Esophagus squamous epithelium (tissue), 5 donors: ENCODE measurements around the gene KPNB1. TPM values are rescaled to one million over a fixed set of nuclear protein-coding genes. Genes with fewer than 3 reads are reported as not detected.
A peak's percentile ranks its signal among the peaks of the same experiment; 100 is the strongest.

Source experiments
- DNase-seq: peaks from one replicate; lab custom pipeline; 2025; lab: John Stamatoyannopoulos, UW
- H3K27ac ChIP-seq, 4 donors: fragments of 200-600 bp; sonication (generic); one replicate each; pipeline ENCODE4 v1.5.1; 2016 to 2019; ENCODE audit warnings: mild to moderate bottlenecking in 1 of 4
- H3K27me3 ChIP-seq, 4 donors: fragments of 200-600 bp; sonication (generic); 1 replicate in 3 of 4; 2 replicates in 1 of 4; pipeline versions ENCODE4 v1.5.1 to v1.6.0; 2017 to 2021; ENCODE audit warnings: antibody characterized with exemption in 1 of 4
- H3K36me3 ChIP-seq, 3 donors: fragments of 200-600 bp; sonication (generic); one replicate each; pipeline ENCODE4 v1.5.1; 2016 to 2019
- H3K4me1 ChIP-seq, 3 donors: fragments of 200-600 bp; sonication (generic); one replicate each; pipeline ENCODE4 v1.5.1; 2017 to 2019
- H3K4me3 ChIP-seq, 4 donors: fragments of 200-600 bp; sonication (generic); 1 replicate in 3 of 4; 2 replicates in 1 of 4; pipeline ENCODE4 v1.5.1; 2016 to 2019; ENCODE audit warnings: mild to moderate bottlenecking in 2 of 4, moderate library complexity in 1 of 4
- H3K9me3 ChIP-seq, 3 donors: fragments of 200-600 bp; sonication (generic); one replicate each; pipeline ENCODE4 v1.5.1; 2016 to 2019
- POLR2A ChIP-seq, 4 donors: fragments of 450-650 bp; IDR thresholded peaks; one replicate each; pipeline ENCODE4 v1.6.1; 2017; ENCODE audit warnings: antibody characterized with exemption in 4 of 4, mild to moderate bottlenecking in 4 of 4, moderate library complexity in 3 of 4
- WGBS, 2 donors: methylation state at CpG; one replicate each; pipeline ENCODE4 v1.1.5; 2018; 5-methylcytosine and 5-hydroxymethylcytosine counted together
- intact Hi-C: fragments of 100-400 bp; cut with DNase I; formaldehyde crosslinking; loops from one replicate; pipeline ENCODE4 v1.15.0; 2022
- total RNA-seq, 4 donors: library from RNA; depleted of rRNA; stranded (reverse); fragments of >200 nt; gene quantifications; one replicate each; pipeline ENCODE4 v1.1.0, GENCODE V29; 2016
- TF ChIP-seq, protein P1 (sequence below), 6 experiments: fragments of 450-650 bp in 4 of 6; fragments of 200-600 bp in 2 of 6; sonication (generic) in 2 of 6; IDR thresholded peaks; one replicate each; pipeline ENCODE4 v1.5.1; 2016 to 2019; ENCODE audit warnings: antibody characterized with exemption in 6 of 6, mild to moderate bottlenecking in 4 of 6, moderate library complexity in 4 of 6
- donor health status: DM: yes; HTN: yes; CAD: no.

Gene KPNB1
- total RNA-seq, 4 donors from 2014 or later, result 148 to 233 (median 186) TPM

DNA sequence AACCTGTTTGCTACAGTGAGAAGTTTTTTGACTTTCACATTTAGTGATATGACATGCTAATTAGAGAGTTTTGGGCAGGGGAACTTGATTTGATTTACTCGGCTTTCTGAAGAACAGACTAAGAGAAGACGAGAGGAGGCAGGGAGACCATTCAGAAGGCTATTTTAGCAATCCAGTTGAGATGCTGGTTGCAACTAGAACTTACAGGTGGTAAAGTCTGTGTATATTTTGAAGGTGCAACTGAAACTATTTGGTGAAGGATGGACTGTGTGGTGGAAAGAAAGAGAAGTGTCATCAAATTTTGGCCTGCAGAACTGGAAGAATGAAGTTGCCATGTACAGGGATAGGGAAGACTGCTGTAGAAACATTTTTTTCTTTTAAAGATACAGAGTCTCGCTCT lies 42.2 kb upstream of the KPNB1 start:
- no peak for DNase-seq

DNA sequence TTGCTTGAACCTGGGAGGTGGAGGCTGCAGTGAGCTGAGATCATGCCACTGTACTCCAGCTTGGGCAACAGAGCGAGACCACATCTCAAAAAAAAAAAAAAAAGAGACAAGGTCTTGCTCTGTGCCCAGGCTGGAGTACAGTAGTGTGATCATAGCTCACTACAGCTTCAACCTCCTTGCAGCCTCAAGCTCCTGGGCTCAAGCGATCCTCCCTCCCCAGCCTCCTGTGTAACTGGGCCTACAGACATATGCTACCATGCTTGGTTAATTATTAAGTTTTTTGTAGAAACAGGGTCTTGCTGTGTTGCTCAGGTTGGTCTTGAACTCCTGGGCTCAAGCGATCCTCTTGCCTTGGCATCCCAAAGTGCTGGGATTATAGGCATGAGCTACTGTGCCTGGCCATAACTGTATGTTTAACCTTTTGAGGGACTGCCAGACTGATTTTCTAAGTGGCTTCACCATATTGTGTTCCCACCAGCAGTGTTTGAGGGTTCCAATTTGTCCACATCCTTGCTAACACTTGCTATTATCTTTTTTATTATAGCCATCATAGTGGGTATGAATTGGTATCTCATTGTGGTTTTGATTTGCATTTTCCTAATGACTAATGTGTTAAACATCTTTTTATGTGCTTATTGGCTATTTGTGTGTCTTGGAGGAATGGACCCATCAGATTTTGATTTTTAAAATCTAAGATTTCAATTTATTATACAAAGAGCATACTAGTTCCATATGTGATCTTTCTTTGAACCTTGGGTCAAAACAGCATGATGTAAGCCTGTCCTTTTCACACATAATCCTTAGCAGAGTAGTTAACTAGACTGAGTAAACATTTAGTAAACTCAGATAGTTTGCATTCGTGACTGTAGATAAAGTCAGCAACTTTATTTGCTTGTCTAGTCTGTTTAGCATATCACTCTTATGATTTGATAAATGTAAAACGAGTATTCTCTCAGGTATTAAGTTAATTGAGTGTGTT lies 38.1 kb upstream of the KPNB1 start:
- WGBS, 2 donors, result 82 to 86% methylated on average over 5 of the region's 5 CpGs
- Histone ChIP-seq H3K27ac (no peak overlapping the region), H3K27me3 (no peaks in the 10 kb centered on the region), H3K4me3 (no peak overlapping the region), H3K36me3 (peaks cover 5 to 100% (median 40%) of the 10 kb centered on the region in 3 donors), H3K4me1 (no peaks in the 10 kb centered on the region), H3K9me3 (no peaks in the 10 kb centered on the region)
- DNase-seq, result no peak
- intact Hi-C loops, result no loop called here
- TF ChIP-seq, protein P1, sequence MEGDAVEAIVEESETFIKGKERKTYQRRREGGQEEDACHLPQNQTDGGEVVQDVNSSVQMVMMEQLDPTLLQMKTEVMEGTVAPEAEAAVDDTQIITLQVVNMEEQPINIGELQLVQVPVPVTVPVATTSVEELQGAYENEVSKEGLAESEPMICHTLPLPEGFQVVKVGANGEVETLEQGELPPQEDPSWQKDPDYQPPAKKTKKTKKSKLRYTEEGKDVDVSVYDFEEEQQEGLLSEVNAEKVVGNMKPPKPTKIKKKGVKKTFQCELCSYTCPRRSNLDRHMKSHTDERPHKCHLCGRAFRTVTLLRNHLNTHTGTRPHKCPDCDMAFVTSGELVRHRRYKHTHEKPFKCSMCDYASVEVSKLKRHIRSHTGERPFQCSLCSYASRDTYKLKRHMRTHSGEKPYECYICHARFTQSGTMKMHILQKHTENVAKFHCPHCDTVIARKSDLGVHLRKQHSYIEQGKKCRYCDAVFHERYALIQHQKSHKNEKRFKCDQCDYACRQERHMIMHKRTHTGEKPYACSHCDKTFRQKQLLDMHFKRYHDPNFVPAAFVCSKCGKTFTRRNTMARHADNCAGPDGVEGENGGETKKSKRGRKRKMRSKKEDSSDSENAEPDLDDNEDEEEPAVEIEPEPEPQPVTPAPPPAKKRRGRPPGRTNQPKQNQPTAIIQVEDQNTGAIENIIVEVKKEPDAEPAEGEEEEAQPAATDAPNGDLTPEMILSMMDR (IDR thresholded peaks at IDR 0.05), result no peak
- TF ChIP-seq POLR2A (IDR thresholded peaks at IDR 0.05), result no peak

More for the DNA sequence above, 42.2 kb upstream of the KPNB1 start:
- WGBS, 2 donors, result 89 to 93% methylated on average over 3 of the region's 3 CpGs
- intact Hi-C loops, result no loop called here
- peaks cover 0 to 100% (median 16%) of the 10 kb centered on the region in 3 donors for H3K36me3 ChIP-seq
- H3K4me3 ChIP-seq, result no peak overlapping the region
- H3K27ac ChIP-seq, result no peak overlapping the region
- no peaks in the 10 kb centered on the region for H3K27me3 ChIP-seq
- peaks cover 0 to 21% (median 7%) of the 10 kb centered on the region in 3 donors for H3K4me1 ChIP-seq
- TF ChIP-seq POLR2A (IDR thresholded peaks at IDR 0.05), result no peak
- TF ChIP-seq, protein P1 (IDR thresholded peaks at IDR 0.05), result no peak
- no peaks in the 10 kb centered on the region for H3K9me3 ChIP-seq

DNA sequence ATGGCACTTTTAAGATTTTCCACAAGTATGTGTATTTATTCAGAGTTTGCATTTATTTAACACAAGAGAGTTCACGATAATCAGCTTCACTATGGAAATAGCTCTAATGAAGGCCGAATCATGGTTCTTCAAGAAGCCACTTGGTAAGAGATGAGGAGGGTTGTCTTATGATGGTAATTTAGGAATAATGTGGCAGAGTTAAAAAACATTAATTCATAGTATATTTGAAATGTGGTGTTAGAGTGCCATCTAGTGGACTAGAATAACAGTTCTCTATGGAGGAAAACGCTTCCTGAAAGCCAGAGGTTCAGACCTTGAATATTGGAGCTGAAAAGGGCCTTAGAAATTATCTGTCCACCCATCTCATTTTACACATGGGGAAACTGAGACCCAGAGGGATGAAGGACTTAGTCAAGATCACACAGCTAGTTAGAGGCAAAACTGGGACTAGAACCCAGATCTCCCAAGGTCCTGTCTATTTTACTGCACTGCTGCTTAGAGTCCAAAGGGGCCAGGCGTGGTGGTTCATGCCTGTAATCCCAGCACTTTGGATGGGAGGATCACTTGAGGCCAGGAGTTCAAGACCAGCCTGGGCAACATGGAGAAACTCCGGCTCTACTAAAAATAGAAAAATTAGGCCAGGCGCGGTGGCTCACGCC lies 33.8 kb upstream of the KPNB1 start:
- intact Hi-C loops, result no loop called here
- no peaks in the 10 kb centered on the region for H3K9me3 ChIP-seq
- DNase-seq, result no peak
- WGBS, 2 donors, result 36 to 68% methylated on average over 3 to 8 of the region's 8 CpGs
- peak overlapping the region in 1 of 4 donors; percentile 0 for H3K27ac ChIP-seq
- H3K4me3 ChIP-seq, result no peak overlapping the region
- H3K36me3 ChIP-seq, result peaks cover 5 to 100% (median 55%) of the 10 kb centered on the region in 3 donors
- no peaks in the 10 kb centered on the region for H3K27me3 ChIP-seq
- no peak for TF ChIP-seq POLR2A (IDR thresholded peaks at IDR 0.05)
- TF ChIP-seq, protein P1 (IDR thresholded peaks at IDR 0.05), result peak; percentile 56 to 78 (median 70)
- H3K4me1 ChIP-seq, result peaks cover 6 to 19% (median 7%) of the 10 kb centered on the region in 3 donors

- Histone ChIP-seq H3K36me3 (peaks cover 5 to 98% (median 47%) of the 10 kb centered on the region in 3 donors), H3K4me1 (peaks cover 6 to 41% (median 20%) of the 10 kb centered on the region in 3 donors), H3K4me3 (no peak overlapping the region), H3K9me3 (no peaks in the 10 kb centered on the region), H3K27ac (peak overlapping the region in 2 of 4 donors; percentile 39 to 44), H3K27me3 (no peaks in the 10 kb centered on the region)
- intact Hi-C loops, result no loop called here
- DNase-seq, result no peak
- 59 to 60% methylated on average over 4 of the region's 4 CpGs for WGBS, 2 donors
- no peak for TF ChIP-seq POLR2A (IDR thresholded peaks at IDR 0.05)
- TF ChIP-seq, protein P1 (IDR thresholded peaks at IDR 0.05), result peak in 1 of 6 experiments; percentile 20
Measured at GRCh38 chr17:47618410-47618809, 31.3 kb upstream of the KPNB1 start.
